Erythroblast (primary cell): ENCODE data around the gene KIF21B.

ENCODE experiments used
- DNase-seq, 2 experiments: peaks; one replicate each; lab custom pipeline; 2025; lab: John Stamatoyannopoulos, UW
- GATA1 ChIP-seq: IDR thresholded peaks from 2 replicates; pipeline ENCODE4 v1.6.1; 2011; ENCODE audit warnings: low read depth, mild to moderate bottlenecking, control low read depth, low read length, moderate library complexity
- POLR2A ChIP-seq: IDR thresholded peaks from 2 replicates; pipeline ENCODE4 v1.6.1; 2011; ENCODE audit warnings: mild to moderate bottlenecking, low read length

KIF21B gene

DNA sequence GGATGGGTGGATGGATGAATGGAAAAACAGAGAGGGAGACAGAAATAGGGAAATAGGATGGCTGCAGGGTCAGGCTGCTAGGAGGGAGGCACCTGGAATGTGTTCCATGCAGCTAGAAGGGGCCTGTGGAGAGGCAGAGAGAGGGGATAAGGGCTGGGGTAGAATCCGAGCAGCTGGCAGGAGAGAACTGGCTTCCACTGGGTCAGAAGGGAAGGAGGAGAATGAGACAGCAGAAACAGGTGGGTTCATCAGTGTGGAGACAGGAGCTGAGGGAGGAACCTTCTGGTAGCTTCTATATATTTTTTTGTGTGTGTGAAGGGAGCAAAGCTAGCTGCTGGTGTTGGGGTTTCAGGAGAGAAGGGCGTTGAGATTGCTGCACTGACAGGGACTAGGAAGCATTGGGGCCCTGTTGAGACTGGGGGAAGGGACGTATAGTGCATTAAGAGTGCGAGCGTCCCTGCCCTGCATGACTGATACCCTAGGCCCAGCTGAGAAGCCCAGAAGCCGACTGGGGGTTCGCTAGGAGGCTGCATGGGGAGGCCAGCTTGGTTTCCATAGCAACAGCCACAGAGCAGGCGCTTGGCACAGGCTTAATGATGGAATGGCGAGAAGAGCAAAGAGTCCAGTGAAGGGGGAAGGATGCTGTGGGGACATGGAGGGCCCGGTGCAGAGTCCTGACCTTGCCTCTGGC, 14.8 kb upstream of the KIF21B start:
- no peak for TF ChIP-seq GATA1
- no peak for TF ChIP-seq POLR2A
- no peak for DNase-seq

DNA sequence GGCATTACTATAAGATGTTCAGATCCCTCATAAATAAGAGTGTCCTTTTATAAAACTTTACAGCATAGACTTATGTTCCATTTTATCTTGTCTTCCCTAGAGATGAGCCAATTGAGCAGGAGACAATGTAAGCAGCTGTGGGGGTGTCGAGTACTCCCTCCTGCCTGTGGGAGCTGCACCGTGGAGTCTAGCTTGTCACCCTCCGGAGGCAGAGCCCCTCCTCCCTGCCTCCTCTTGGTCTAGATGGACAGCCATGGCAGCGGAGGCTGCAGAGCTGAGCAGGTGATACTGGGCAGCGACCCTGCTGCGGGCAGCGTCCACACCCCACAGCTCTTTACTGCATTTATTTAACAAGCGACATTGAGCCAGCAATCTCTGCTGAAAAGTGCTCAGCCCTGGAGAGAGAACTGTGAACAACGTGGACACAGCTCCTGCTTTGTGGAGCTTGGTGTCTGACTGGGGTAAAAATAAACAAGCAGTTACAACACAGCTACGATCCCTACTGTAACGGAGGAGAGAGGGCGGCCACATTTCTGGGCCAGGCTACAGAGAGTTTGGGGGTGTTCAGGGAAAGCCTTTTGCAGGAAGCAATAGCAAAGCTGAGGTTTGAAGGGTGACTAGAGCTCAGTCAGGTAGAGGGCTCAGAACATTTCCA, 12.8 kb upstream of the KIF21B start:
- DNase-seq, result no peak
- TF ChIP-seq POLR2A (no peak), GATA1 (no peak)

DNA sequence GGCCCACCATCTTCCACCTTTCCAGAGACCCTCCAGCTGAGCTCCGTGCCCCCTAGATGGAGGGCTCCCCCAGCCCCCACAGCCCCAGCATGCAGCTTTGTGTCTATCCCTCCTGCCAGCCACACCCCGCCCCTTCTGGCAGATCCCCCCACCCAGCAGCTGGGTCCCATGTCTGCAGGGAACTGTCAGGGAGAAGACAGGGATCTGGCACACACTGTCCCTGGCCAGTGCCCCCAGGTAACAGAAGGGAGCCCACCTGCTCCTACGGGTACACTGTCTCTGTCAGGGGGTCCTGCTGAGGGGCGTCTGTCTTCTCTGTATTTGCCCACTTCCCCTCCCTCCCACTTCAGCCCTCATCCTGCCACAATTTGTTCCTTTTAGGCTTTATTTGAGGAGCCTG, 11.2 kb upstream of the KIF21B start:
- TF ChIP-seq GATA1 (no peak), POLR2A (no peak)
- DNase-seq, result no peak

DNA sequence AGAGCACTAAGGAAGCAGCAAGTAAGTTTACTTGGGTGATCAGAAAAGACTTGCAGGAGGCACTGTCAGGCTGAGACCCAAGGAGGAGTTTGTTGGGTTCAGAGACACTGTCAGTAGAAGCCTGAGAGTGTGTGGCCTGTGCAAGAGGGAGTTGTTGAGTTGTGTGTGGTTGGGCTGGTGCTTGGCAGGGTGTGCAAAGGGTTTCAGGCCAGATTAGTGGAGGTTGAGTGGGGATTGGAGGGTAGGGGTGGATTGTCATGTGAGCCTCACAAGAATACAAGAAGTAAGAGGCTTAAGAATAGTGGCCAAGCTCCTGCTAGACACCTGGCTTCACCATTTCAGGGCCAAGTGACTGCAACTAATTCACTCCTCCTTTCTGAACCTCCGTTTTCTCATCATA, 8.9 kb upstream of the KIF21B start:
- no peak for DNase-seq
- no peak for TF ChIP-seq GATA1
- no peak for TF ChIP-seq POLR2A

DNA sequence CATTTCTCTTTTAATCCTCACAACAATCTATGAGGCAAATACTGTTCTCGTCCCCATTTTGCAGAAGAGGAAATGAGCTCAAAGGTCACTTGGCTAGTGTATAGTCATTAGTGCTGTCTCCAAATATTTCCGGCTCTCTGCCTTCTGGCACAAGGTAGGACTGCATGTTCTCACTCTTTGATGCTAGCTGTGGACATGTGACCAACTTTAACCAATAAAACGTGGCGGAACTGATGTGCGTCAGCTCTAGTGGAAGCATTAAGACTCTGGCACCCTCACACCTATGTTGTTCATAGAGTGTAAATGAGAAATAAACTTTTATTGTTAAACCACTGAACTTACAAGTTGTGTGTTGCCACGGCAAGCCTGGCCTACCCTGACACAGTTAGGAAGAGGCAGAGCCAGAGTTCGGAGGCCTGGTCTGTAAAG, 5.0 kb upstream of the KIF21B start:
- no peak for DNase-seq
- TF ChIP-seq POLR2A, result no peak
- no peak for TF ChIP-seq GATA1

DNA sequence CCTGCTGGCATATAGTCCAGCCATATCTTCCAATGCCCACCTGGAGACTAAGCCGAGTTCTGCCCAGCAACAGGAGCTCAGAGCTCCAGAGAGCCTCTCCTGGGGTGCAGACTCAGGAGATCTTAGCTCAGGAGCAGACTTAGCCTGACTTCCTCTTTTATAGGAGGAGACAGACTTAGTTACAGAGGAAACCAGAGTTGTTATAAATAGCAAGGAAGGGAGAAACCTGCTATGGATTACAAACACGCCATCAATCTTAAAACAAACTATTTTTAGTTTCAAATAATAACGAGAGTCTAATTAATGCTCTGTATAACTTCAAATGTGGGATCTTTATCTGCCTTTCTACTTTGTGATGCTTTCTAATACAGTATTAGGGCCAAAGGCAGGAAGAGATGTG, 3.3 kb upstream of the KIF21B start:
- no peak for DNase-seq
- no peak for TF ChIP-seq POLR2A
- no peak for TF ChIP-seq GATA1

DNA sequence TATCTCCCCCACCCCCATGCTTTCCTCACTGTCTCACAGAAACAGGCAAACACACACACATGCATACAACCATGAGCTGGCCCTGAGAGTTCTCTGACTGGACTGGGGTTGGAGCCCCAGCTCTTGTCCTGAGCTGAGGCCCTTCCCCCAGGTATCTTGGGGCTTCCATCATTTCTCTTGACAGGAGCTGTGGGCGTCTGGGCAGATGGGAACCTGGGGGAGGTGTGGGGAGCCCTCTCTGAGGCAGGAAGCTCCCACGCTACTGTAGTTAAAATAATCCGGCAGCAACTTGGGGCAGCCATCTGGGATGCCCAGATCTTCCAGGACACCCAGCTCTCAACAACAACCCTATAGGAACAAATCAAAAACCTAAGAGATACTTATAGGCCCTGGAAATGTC, 2.7 kb upstream of the KIF21B start:
- no peak for TF ChIP-seq GATA1
- no peak for TF ChIP-seq POLR2A
- DNase-seq, result no peak

DNA sequence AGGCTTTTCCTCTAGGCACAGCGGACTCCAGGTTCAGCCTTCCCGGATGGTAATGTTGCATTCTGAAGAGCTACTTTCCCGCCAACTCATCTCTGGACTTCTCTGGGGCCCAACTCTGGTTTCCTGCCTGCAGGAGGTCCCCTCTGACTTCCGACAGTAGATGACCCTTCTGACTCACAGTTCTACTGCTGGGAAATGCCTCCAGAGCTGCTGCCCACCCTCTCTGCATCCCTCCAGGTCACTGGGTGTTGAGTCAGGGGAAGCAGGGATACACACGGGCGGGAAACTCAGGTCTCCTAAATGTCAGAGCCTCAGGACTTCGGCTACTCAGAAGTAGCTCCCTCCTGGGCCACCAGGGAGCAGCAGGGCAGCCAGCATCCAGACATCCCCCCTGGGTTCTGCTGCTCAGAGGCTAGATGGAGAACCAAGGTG, 2.1 kb upstream of the KIF21B start:
- DNase-seq, result no peak
- TF ChIP-seq POLR2A, result no peak
- no peak for TF ChIP-seq GATA1

DNA sequence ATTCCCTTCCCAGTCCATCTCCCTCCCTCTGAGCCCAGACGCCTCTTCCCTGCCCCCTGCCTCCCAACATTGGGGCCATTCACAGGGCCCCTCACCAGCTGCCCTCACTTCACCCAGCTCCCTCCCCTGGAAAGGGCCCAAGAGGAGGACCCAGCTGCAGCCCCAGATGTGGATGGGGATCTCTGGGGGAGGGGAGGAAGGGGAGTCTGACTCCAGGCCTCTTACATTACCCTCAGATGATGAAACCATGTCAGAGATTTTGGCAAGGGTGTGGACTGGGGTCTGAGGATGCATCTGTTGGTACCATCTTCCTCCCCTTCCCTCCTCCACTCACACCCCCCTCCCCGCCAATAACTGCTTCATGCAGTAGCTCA, 1.1 kb upstream of the KIF21B start:
- no peak for DNase-seq
- TF ChIP-seq GATA1, result no peak
- TF ChIP-seq POLR2A, result no peak

DNA sequence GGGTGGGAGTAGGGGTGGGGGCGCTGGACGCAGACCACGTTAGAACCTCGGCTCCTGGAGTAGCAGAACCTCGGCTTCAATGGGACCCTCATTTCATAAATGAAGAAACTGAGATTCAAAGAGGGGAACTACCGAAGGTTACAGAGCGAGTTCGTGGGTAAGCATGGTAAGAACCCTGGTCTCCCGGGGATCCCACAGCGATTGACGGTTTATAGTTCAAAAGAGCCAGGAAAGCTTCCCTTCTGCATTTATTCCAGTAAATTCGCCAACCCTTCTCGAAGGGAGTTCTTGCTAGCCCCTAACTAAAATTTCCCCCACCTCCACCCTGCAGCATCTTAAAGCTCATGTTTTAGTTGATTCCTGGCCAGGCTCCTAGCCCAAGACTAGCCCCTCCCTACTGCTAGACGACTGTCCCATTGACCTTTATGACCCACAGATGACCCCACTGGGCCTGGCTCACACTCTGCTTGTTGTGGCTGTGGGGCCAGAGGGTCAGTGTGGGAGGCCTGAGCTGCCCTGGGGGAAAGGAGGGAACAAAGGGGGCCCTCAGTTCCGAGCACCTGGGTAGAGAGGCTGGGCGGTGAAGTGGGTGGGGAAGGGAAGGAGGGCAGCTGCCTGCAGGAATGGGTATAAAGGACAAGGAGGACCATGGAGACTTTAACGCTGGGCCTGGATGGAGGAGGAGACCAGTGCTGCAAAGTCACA, 558 bp upstream of the KIF21B start:
- DNase-seq, result no peak
- TF ChIP-seq POLR2A (no peak), GATA1 (no peak)

DNA sequence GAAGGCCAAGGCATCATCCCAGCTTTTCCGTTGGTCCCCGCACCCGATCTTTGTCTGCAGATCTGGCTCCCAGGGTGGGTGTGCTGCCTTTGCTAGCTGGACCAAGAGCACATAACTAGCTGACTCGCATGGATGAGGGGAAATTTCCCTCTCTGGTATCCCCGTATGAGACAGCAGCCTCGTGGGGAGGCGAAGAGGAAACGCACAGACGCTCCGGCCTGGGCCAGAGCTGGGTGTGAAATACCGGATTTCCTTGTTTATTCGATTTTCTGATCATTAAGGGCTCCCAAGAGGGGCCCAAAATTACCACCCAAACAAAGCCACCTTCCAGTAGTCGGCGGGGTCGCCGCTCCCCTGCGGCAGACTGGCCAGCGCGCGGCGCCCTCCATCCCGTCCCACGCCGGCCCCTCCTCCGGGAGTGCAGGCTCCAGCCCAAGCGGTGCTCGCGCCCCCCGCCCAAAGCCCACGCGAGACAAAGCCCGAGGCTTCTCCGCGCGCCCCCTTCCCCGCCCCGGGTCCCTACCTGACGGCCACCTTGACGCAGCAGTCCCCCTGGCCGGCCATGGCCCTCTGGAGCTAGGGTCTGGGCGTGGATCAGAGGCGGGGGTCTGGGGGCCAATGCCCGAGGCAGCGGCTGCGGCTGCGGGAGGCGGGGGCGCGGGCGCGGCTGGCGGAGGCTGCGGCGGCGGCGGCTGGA, 546 bp downstream of the KIF21B start:
- TF ChIP-seq POLR2A, result peak; percentile 2
- TF ChIP-seq GATA1, result no peak
- DNase-seq, result no peak

DNA sequence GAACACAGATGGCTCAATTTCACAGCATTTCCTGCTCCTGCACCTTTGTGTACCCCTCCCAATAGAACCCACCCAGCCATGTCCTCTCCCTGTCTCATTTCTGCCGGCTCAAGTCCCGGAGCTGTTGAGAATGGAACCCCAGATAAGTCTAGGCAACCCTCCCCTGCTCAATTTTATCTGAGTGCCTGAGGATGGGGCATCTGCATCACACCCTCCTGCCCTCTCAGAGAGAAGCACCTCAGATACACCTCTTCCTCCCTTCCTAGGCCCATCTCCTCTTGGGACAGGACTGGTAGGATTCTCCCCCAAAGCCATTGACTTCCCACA, 1.1 kb downstream of the KIF21B start:
- no peak for DNase-seq
- TF ChIP-seq GATA1 (no peak), POLR2A (peak; percentile 31)

DNA sequence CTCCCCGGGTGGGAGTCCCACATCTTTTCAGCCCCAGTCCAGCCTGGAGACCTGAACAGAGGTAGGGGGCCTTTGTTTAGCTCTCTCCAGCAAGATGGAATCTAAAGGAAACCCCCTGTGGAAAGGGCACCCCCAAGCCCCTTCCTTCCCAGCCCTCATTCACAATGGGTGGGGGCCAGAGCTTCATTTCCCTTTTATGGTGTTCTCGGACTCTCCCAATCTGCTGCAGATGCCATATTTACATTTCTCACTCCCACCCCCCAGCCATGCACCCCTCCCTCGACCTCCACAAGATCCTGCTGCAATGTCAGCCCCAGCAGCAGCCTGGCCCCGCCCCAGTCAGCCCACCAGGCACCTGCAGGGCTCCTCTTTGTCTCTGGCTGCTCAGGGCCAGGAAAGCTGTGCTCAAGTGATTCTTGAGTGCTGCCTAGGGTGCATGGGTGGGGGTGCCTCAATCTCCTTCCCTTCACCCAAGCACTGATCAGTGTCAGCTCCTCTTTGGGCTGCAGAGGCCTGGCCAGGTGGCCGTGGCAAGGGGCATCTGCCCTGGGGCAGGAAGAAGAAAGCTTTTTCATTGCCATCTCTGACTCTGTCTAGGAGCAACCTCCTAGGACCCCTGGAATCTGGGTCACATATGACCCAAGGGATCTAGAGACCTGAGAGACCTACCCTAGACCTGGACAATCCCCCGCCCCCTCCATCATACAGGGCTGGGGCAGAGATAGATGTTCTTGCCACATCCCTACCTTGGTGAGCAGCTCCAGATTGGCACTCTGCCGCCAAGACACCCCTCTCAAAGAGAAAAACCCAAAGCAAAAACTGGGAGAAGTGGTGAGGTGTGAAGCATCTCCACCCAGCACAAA, 1.7 kb downstream of the KIF21B start:
- no peak for DNase-seq
- TF ChIP-seq POLR2A, result no peak
- no peak for TF ChIP-seq GATA1
